Liver (tissue), 9 donors: ENCODE data around the gene KRT26. TPM values are rescaled to one million over a fixed set of nuclear protein-coding genes. Genes with fewer than 3 reads are reported as not detected.

Source experiments
- DNase-seq: peaks from one replicate; pipeline ENCODE4 v3.0.0-alpha.2; 2017; ENCODE audit warnings: low spot score
- H3K27ac ChIP-seq, 2 donors: one replicate each; pipeline ENCODE4 v1.7.0; 2013; ENCODE audit warnings: inconsistent platforms in 2 of 2, low read length in 2 of 2, control low read depth in 1 of 2, low read depth in 1 of 2, mild to moderate bottlenecking in 1 of 2
- H3K27me3 ChIP-seq, 4 donors: one replicate each; pipeline versions ENCODE4 v1.6.1 to v1.7.0; 2013; ENCODE audit warnings: low read length in 3 of 4, inconsistent platforms in 1 of 4, mild to moderate bottlenecking in 1 of 4, moderate library complexity in 1 of 4; ENCODE audit not compliant: control insufficient read depth in 4 of 4, insufficient read depth in 4 of 4
- H3K36me3 ChIP-seq, 4 donors: one replicate each; pipeline versions ENCODE4 v1.6.1 to v1.7.0; 2013; ENCODE audit warnings: low read length in 3 of 4, mild to moderate bottlenecking in 3 of 4, low read depth in 1 of 4, moderate library complexity in 1 of 4; ENCODE audit not compliant: control insufficient read depth in 4 of 4, insufficient read depth in 3 of 4
- H3K4me1 ChIP-seq, 4 donors: one replicate each; pipeline versions ENCODE4 v1.6.1 to v1.7.0; 2013; ENCODE audit warnings: low read length in 3 of 4, mild to moderate bottlenecking in 3 of 4, moderate library complexity in 1 of 4; ENCODE audit not compliant: control insufficient read depth in 4 of 4, insufficient read depth in 4 of 4
- H3K4me3 ChIP-seq, 3 donors: one replicate each; pipeline versions ENCODE4 v1.6.1 to v1.7.0; 2013; ENCODE audit warnings: low read length in 3 of 3, control low read depth in 1 of 3, low read depth in 1 of 3, mild to moderate bottlenecking in 1 of 3
- H3K9ac ChIP-seq, 2 donors: one replicate each; pipeline ENCODE4 v1.7.0; 2013; ENCODE audit warnings: low read length in 2 of 2, mild to moderate bottlenecking in 2 of 2, moderate library complexity in 2 of 2, control low read depth in 1 of 2, low read depth in 1 of 2
- H3K9me3 ChIP-seq, 4 donors: one replicate each; pipeline versions ENCODE4 v1.6.1 to v1.7.0; 2013; ENCODE audit warnings: low read length in 3 of 4; ENCODE audit not compliant: control insufficient read depth in 4 of 4
- ATF3 ChIP-seq: IDR thresholded peaks from 2 replicates; pipeline ENCODE4 v1.6.1; 2016; ENCODE audit warnings: antibody characterized with exemption
- EGR1 ChIP-seq, 2 donors: IDR thresholded peaks; 2 replicates each; pipeline ENCODE4 v1.6.1; 2016 to 2018; ENCODE audit warnings: antibody characterized with exemption in 2 of 2, low read depth in 2 of 2
- FOXA1 ChIP-seq: IDR thresholded peaks from 2 replicates; pipeline ENCODE4 v1.6.1; 2016; ENCODE audit warnings: antibody characterized with exemption
- FOXA2 ChIP-seq: IDR thresholded peaks from 2 replicates; pipeline ENCODE4 v1.6.1; 2016; ENCODE audit warnings: antibody characterized with exemption
- GABPA ChIP-seq, 2 donors: IDR thresholded peaks in 1 of 2; conservative IDR thresholded peaks in 1 of 2; 2 replicates each; pipeline ENCODE4 v1.6.1; 2016; ENCODE audit warnings: antibody characterized with exemption in 2 of 2, mild to moderate bottlenecking in 1 of 2, moderate library complexity in 1 of 2
- HNF4A ChIP-seq, 2 donors: conservative IDR thresholded peaks; 2 replicates each; pipeline ENCODE4 v1.6.1; 2016; ENCODE audit warnings: antibody characterized with exemption in 2 of 2, mild to moderate bottlenecking in 2 of 2
- HNF4G ChIP-seq: IDR thresholded peaks from 2 replicates; pipeline ENCODE4 v1.6.1; 2016; ENCODE audit warnings: antibody characterized with exemption
- JUND ChIP-seq, 2 donors: IDR thresholded peaks; 2 replicates each; pipeline ENCODE4 v1.6.1; 2016; ENCODE audit warnings: antibody characterized with exemption in 2 of 2
- MAX ChIP-seq: IDR thresholded peaks from 2 replicates; pipeline ENCODE4 v1.6.1; 2016; ENCODE audit warnings: antibody characterized with exemption
- NR2F2 ChIP-seq: IDR thresholded peaks from 2 replicates; pipeline ENCODE4 v1.6.1; 2016; ENCODE audit warnings: antibody characterized with exemption
- RAD21 ChIP-seq, 2 donors: IDR thresholded peaks; 2 replicates each; pipeline ENCODE4 v1.6.1; 2016; ENCODE audit warnings: antibody characterized with exemption in 2 of 2, mild to moderate bottlenecking in 2 of 2
- RXRA ChIP-seq, 2 donors: IDR thresholded peaks; 2 replicates each; pipeline ENCODE4 v1.6.1; 2017 to 2018; ENCODE audit warnings: antibody characterized with exemption in 2 of 2, mild to moderate bottlenecking in 1 of 2
- SP1 ChIP-seq: IDR thresholded peaks from 2 replicates; pipeline ENCODE4 v1.6.1; 2018; ENCODE audit warnings: antibody characterized with exemption, mild to moderate bottlenecking
- TAF1 ChIP-seq: conservative IDR thresholded peaks from 2 replicates; pipeline ENCODE4 v1.6.1; 2016; ENCODE audit warnings: antibody characterized with exemption, mild to moderate bottlenecking
- YY1 ChIP-seq: IDR thresholded peaks from 2 replicates; pipeline ENCODE4 v1.6.1; 2016; ENCODE audit warnings: antibody characterized with exemption, mild to moderate bottlenecking
- WGBS: extraction: QIAGEN DNeasy Blood & Tissue Kit; methylation state at CpG from one replicate; pipeline ENCODE4 v1.1.7; 2013; 5-methylcytosine and 5-hydroxymethylcytosine counted together
- polyA plus RNA-seq, 2 donors: library from polyadenylated mRNA; stranded (reverse) in 1 of 2; unstranded in 1 of 2; fragments of 200-250 nt in 1 of 2; fragments of >200 nt in 1 of 2; fragmentation: Nextera tagmentation in 1 of 2; extraction: Ambion mirVana in 1 of 2; gene quantifications; one replicate each; pipeline versions ENCODE4 v1.2.1 to v1.2.3, GENCODE V29; 2013 to 2015
- total RNA-seq, 2 donors: library from RNA; depleted of rRNA; stranded (reverse); fragments of >200 nt; gene quantifications; one replicate each; pipeline ENCODE4 v1.2.3, GENCODE V29; 2014
- TF ChIP-seq, protein P1 (sequence below): fragments of 150-350 bp; IDR thresholded peaks from 2 replicates; pipeline ENCODE4 v1.5.1; 2017; ENCODE audit warnings: improper control_type of control experiment, low read depth, low read length; ENCODE audit not compliant: missing input control
- TF ChIP-seq, protein P2 (sequence below): IDR thresholded peaks from 2 replicates; pipeline ENCODE4 v1.6.1; 2016; ENCODE audit warnings: antibody characterized with exemption
- TF ChIP-seq, protein P3 (sequence below): IDR thresholded peaks from 2 replicates; pipeline ENCODE4 v1.6.1; 2016; ENCODE audit warnings: antibody characterized with exemption, mild to moderate bottlenecking
- donor health status: healthy.
- donor health status: healthy.
- donor health status: healthy.
- donor health status: healthy.
- donor health status: healthy.

KRT26 gene
- total and polyA plus RNA-seq, 4 donors, result not detected

DNA sequence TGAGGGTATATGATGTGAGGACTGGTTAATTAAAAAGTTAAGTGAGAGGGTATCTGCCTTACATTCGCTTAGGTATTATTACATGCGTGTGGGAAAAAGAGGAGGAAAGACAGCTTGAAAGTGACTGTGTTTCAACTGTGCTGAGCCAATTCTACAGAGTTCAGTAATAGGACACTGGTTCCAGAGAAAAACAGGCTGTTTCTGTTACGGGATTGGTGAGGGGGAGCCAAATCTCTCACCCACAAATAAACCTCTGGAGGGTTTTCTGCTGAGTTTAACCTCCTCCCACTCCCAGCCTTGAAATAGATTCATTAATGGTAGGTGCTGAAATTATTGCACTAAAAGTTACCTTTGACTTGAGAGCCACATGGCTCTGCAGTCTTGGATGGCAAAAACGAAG, 3.9 kb upstream of the KRT26 start:
- WGBS, result 81% methylated on average over 4 of the region's 4 CpGs
- H3K36me3 ChIP-seq, result no peaks in the 10 kb centered on the region
- TF ChIP-seq, protein P1, sequence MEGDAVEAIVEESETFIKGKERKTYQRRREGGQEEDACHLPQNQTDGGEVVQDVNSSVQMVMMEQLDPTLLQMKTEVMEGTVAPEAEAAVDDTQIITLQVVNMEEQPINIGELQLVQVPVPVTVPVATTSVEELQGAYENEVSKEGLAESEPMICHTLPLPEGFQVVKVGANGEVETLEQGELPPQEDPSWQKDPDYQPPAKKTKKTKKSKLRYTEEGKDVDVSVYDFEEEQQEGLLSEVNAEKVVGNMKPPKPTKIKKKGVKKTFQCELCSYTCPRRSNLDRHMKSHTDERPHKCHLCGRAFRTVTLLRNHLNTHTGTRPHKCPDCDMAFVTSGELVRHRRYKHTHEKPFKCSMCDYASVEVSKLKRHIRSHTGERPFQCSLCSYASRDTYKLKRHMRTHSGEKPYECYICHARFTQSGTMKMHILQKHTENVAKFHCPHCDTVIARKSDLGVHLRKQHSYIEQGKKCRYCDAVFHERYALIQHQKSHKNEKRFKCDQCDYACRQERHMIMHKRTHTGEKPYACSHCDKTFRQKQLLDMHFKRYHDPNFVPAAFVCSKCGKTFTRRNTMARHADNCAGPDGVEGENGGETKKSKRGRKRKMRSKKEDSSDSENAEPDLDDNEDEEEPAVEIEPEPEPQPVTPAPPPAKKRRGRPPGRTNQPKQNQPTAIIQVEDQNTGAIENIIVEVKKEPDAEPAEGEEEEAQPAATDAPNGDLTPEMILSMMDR, result no peak
- TF ChIP-seq, protein P2, sequence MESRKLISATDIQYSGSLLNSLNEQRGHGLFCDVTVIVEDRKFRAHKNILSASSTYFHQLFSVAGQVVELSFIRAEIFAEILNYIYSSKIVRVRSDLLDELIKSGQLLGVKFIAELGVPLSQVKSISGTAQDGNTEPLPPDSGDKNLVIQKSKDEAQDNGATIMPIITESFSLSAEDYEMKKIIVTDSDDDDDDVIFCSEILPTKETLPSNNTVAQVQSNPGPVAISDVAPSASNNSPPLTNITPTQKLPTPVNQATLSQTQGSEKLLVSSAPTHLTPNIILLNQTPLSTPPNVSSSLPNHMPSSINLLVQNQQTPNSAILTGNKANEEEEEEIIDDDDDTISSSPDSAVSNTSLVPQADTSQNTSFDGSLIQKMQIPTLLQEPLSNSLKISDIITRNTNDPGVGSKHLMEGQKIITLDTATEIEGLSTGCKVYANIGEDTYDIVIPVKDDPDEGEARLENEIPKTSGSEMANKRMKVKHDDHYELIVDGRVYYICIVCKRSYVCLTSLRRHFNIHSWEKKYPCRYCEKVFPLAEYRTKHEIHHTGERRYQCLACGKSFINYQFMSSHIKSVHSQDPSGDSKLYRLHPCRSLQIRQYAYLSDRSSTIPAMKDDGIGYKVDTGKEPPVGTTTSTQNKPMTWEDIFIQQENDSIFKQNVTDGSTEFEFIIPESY, result no peak
- no peak for TF ChIP-seq FOXA1
- TF ChIP-seq YY1, result no peak
- no peak for DNase-seq
- H3K4me3 ChIP-seq, result no peak overlapping the region
- no peaks in the 10 kb centered on the region for H3K9me3 ChIP-seq
- peaks cover 0 to 4% (median 2%) of the 10 kb centered on the region in 4 donors for H3K4me1 ChIP-seq
- H3K27ac ChIP-seq, result no peak overlapping the region
- H3K27me3 ChIP-seq, result peaks cover 0 to 23% (median 2%) of the 10 kb centered on the region in 4 donors
- no peak overlapping the region for H3K9ac ChIP-seq

DNA sequence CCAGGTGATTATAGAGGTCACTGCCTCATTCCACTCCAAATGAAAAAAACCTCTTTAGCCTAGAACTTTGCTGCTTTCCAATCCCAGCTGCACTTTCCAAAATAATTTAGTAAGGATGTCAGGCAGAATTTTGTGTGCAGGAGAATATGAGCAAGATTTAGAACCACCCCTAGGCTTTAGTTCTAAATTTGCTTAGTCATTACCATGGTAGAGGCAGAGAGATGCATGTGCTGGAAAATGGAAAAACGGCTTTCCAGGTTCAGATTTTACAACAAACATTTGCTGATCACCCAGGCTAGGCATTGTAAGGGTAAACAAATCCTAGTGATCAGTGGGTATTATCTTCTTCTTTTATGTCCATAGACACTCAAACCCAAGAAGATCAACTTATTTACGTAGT, 6.3 kb downstream of the KRT26 start:
- TF ChIP-seq SP1 (no peak), ATF3 (no peak), HNF4G (no peak), RAD21 (IDR thresholded peaks at IDR 0.05) (no peak), EGR1 (IDR thresholded peaks at IDR 0.05; ENCODE audit: low read depth in 2 of 2) (no peak), GABPA (IDR thresholded peaks at IDR 0.05 in 1 of 2, conservative IDR thresholded peaks at IDR 0.05 in 1 of 2) (no peak), HNF4A (conservative IDR thresholded peaks at IDR 0.05) (no peak), RXRA (IDR thresholded peaks at IDR 0.05) (no peak), MAX (no peak), NR2F2 (no peak), TAF1 (no peak), FOXA2 (no peak), JUND (IDR thresholded peaks at IDR 0.05) (no peak)
- TF ChIP-seq, protein P3, sequence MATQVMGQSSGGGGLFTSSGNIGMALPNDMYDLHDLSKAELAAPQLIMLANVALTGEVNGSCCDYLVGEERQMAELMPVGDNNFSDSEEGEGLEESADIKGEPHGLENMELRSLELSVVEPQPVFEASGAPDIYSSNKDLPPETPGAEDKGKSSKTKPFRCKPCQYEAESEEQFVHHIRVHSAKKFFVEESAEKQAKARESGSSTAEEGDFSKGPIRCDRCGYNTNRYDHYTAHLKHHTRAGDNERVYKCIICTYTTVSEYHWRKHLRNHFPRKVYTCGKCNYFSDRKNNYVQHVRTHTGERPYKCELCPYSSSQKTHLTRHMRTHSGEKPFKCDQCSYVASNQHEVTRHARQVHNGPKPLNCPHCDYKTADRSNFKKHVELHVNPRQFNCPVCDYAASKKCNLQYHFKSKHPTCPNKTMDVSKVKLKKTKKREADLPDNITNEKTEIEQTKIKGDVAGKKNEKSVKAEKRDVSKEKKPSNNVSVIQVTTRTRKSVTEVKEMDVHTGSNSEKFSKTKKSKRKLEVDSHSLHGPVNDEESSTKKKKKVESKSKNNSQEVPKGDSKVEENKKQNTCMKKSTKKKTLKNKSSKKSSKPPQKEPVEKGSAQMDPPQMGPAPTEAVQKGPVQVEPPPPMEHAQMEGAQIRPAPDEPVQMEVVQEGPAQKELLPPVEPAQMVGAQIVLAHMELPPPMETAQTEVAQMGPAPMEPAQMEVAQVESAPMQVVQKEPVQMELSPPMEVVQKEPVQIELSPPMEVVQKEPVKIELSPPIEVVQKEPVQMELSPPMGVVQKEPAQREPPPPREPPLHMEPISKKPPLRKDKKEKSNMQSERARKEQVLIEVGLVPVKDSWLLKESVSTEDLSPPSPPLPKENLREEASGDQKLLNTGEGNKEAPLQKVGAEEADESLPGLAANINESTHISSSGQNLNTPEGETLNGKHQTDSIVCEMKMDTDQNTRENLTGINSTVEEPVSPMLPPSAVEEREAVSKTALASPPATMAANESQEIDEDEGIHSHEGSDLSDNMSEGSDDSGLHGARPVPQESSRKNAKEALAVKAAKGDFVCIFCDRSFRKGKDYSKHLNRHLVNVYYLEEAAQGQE, result no peak
- TF ChIP-seq, protein P2, result no peak
- TF ChIP-seq, protein P1, result no peak
- Histone ChIP-seq H3K36me3 (no peaks in the 10 kb centered on the region), H3K4me3 (no peak overlapping the region), H3K27me3 (peaks cover 0 to 5% (median 1%) of the 10 kb centered on the region in 4 donors), H3K27ac (no peak overlapping the region), H3K9ac (no peak overlapping the region), H3K9me3 (peaks cover 0 to 20% (median 12%) of the 10 kb centered on the region in 4 donors), H3K4me1 (no peaks in the 10 kb centered on the region)
- 86% methylated on average over 2 of the region's 2 CpGs for WGBS
- no peak for DNase-seq
